GM10266 (cell line): ENCODE data around the gene STAU1.
A peak's percentile ranks its signal among the peaks of the same experiment; 100 is the strongest.

Source experiments
- DNase-seq: peaks from one replicate; pipeline ENCODE4 v3.0.0; 2012; ENCODE audit errors: extremely low spot score
- CTCF ChIP-seq: IDR thresholded peaks from 2 replicates; pipeline ENCODE4 v1.5.1; 2012; ENCODE audit warnings: mild to moderate bottlenecking, low read depth; ENCODE audit not compliant: control insufficient read depth, insufficient read depth; ENCODE audit errors: missing control alignments

Gene STAU1

GRCh38 chr20:49183444-49183843 lies 4.7 kb downstream of the STAU1 start:
- no peak for DNase-seq
- no peak for TF ChIP-seq CTCF

GRCh38 chr20:49181265-49181877 lies 6.8 kb downstream of the STAU1 start:
- no peak for DNase-seq

GRCh38 chr20:49179368-49180277 lies 8.5 kb downstream of the STAU1 start:
- DNase-seq: peak; percentile 47
- TF ChIP-seq CTCF: no peak

More at GRCh38 chr20:49181265-49181877, 6.8 kb downstream of the STAU1 start:
- no peak for TF ChIP-seq CTCF

GRCh38 chr20:49174183-49174582 lies 14.0 kb downstream of the STAU1 start:
- DNase-seq: no peak

GRCh38 chr20:49172413-49172812 lies 15.7 kb downstream of the STAU1 start:
- TF ChIP-seq CTCF: no peak
- no peak for DNase-seq

More at GRCh38 chr20:49174183-49174582, 14.0 kb downstream of the STAU1 start:
- no peak for TF ChIP-seq CTCF

- DNase-seq: no peak
- TF ChIP-seq CTCF: no peak
Measured at GRCh38 chr20:49171909-49172308, 16.2 kb downstream of the STAU1 start.

- TF ChIP-seq CTCF: no peak
Measured at GRCh38 chr20:49170714-49171113, 17.4 kb downstream of the STAU1 start.

More at GRCh38 chr20:49170714-49171113, 17.4 kb downstream of the STAU1 start:
- DNase-seq: no peak
